Measurements from ENCODE around the gene PTPRN2.
"Not testable (repeated sequence)": the region's sequence is repeated elsewhere in the genome, so short reads cannot be mapped to it uniquely, and the experiment has no call there.

Gene PTPRN2

GRCh38 chr7:158350166-158350900 is 237.3 kb downstream of the PTPRN2 start:
- DNase-seq (ENCODE audit: low read depth), result no peak
- TF ChIP-seq CTCF (IDR thresholded peaks at IDR 0.05; ENCODE audit: low read depth, low read length) (no peak), MAX (IDR thresholded peaks at IDR 0.05; ENCODE audit: low read depth, low read length) (no peak), MYC (IDR thresholded peaks at IDR 0.05; ENCODE audit: low read depth, low read length) (no peak), POLR2A (IDR thresholded peaks at IDR 0.05; ENCODE audit: extremely low read depth, insufficient read length) (no peak)
- no peak overlapping the region for H3K4me3 ChIP-seq (ENCODE audit: low read depth, low read length)

- TF ChIP-seq POLR2A (IDR thresholded peaks at IDR 0.05; ENCODE audit: extremely low read depth, insufficient read length) (no peak), MAX (IDR thresholded peaks at IDR 0.05; ENCODE audit: low read depth, low read length) (no peak), CTCF (IDR thresholded peaks at IDR 0.05; ENCODE audit: low read depth, low read length) (no peak), MYC (IDR thresholded peaks at IDR 0.05; ENCODE audit: low read depth, low read length) (no peak)
- DNase-seq (ENCODE audit: low read depth), result no peak
- no peak overlapping the region for H3K4me3 ChIP-seq (ENCODE audit: low read depth, low read length)
Measured at GRCh38 chr7:158348446-158348845, 239.2 kb downstream of the PTPRN2 start.

GRCh38 chr7:158348039-158348438 is 239.6 kb downstream of the PTPRN2 start:
- not testable (repeated sequence) for H3K4me3 ChIP-seq (ENCODE audit: low read depth, low read length); DNase-seq (ENCODE audit: low read depth)

GRCh38 chr7:158345731-158346130 is 241.9 kb downstream of the PTPRN2 start:
- H3K4me3 ChIP-seq (ENCODE audit: low read depth, low read length), result no peak overlapping the region
- DNase-seq (ENCODE audit: low read depth), result no peak
- no peak for TF ChIP-seq CTCF (IDR thresholded peaks at IDR 0.05; ENCODE audit: low read depth, low read length)
- no peak for TF ChIP-seq POLR2A (IDR thresholded peaks at IDR 0.05; ENCODE audit: extremely low read depth, insufficient read length)
- TF ChIP-seq MYC (IDR thresholded peaks at IDR 0.05; ENCODE audit: low read depth, low read length), result no peak
- TF ChIP-seq MAX (IDR thresholded peaks at IDR 0.05; ENCODE audit: low read depth, low read length), result no peak

- no peak for DNase-seq (ENCODE audit: low read depth)
- H3K4me3 ChIP-seq (ENCODE audit: low read depth, low read length), result no peak overlapping the region
- TF ChIP-seq POLR2A (IDR thresholded peaks at IDR 0.05; ENCODE audit: extremely low read depth, insufficient read length), result no peak
- no peak for TF ChIP-seq MAX (IDR thresholded peaks at IDR 0.05; ENCODE audit: low read depth, low read length)
Measured at GRCh38 chr7:158344706-158345300, 242.8 kb downstream of the PTPRN2 start.

- no peak for TF ChIP-seq CTCF (IDR thresholded peaks at IDR 0.05; ENCODE audit: low read depth, low read length)
- TF ChIP-seq POLR2A (IDR thresholded peaks at IDR 0.05; ENCODE audit: extremely low read depth, insufficient read length), result no peak
- no peak for TF ChIP-seq MYC (IDR thresholded peaks at IDR 0.05; ENCODE audit: low read depth, low read length)
- TF ChIP-seq MAX (IDR thresholded peaks at IDR 0.05; ENCODE audit: low read depth, low read length), result no peak
- no peak overlapping the region for H3K4me3 ChIP-seq (ENCODE audit: low read depth, low read length)
Measured at GRCh38 chr7:158343936-158344455, 243.6 kb downstream of the PTPRN2 start.

More at GRCh38 chr7:158343936-158344455, 243.6 kb downstream of the PTPRN2 start:
- DNase-seq (ENCODE audit: low read depth), result no peak
